GM19099 (cell line): ENCODE measurements around the gene BMF.
A peak's percentile ranks its signal among the peaks of the same experiment; 100 is the strongest.

Source experiments
- POLR2A ChIP-seq: IDR thresholded peaks from 3 replicates; pipeline ENCODE4 v1.6.1; 2011; ENCODE audit warnings: low read depth; ENCODE audit not compliant: insufficient read length; ENCODE audit errors: extremely low read depth

Gene BMF

GRCh38 chr15:40130118-40130517, 21.4 kb upstream of the BMF start:
- no peak for TF ChIP-seq POLR2A

GRCh38 chr15:40128766-40129660, 20.3 kb upstream of the BMF start:
- no peak for TF ChIP-seq POLR2A

- TF ChIP-seq POLR2A = no peak
These were observed 17.3 kb upstream of the BMF start for GRCh38 chr15:40125950-40126349.

- TF ChIP-seq POLR2A = no peak
These were observed 13.4 kb upstream of the BMF start for GRCh38 chr15:40121911-40122638.

GRCh38 chr15:40118473-40118872, 9.8 kb upstream of the BMF start:
- TF ChIP-seq POLR2A = no peak

GRCh38 chr15:40115670-40116093, 7.0 kb upstream of the BMF start:
- TF ChIP-seq POLR2A = peak; percentile 50

- no peak for TF ChIP-seq POLR2A
These were observed 5.5 kb upstream of the BMF start for GRCh38 chr15:40114218-40114617.

GRCh38 chr15:40112789-40113188, 4.1 kb upstream of the BMF start:
- no peak for TF ChIP-seq POLR2A

- TF ChIP-seq POLR2A = no peak
These were observed 3.2 kb upstream of the BMF start for GRCh38 chr15:40111888-40112287.

- TF ChIP-seq POLR2A = no peak
These were observed 2.3 kb upstream of the BMF start for GRCh38 chr15:40110866-40111550.

- TF ChIP-seq POLR2A = no peak
These were observed 421 bp downstream of the BMF start for GRCh38 chr15:40108061-40108854.

GRCh38 chr15:40106203-40107161, 2.2 kb downstream of the BMF start:
- peak; percentile 32 for TF ChIP-seq POLR2A

- TF ChIP-seq POLR2A = peak; percentile 71
These were observed 3.0 kb downstream of the BMF start for GRCh38 chr15:40105517-40106202.
